GM18909 (cell line): ENCODE results near the gene TMEM154.
"Not testable (repeated sequence)": the region's sequence is repeated elsewhere in the genome, so short reads cannot be mapped to it uniquely, and the experiment has no call there.

Experiments
- ATAC-seq: cut with Tn5 transposase; IDR thresholded peaks from one replicate; pipeline ENCODE4 v1.9.1; 2021; ENCODE audit warnings: mild to moderate bottlenecking; ENCODE audit not compliant: unreplicated experiment, poor library complexity

The TMEM154 gene

DNA sequence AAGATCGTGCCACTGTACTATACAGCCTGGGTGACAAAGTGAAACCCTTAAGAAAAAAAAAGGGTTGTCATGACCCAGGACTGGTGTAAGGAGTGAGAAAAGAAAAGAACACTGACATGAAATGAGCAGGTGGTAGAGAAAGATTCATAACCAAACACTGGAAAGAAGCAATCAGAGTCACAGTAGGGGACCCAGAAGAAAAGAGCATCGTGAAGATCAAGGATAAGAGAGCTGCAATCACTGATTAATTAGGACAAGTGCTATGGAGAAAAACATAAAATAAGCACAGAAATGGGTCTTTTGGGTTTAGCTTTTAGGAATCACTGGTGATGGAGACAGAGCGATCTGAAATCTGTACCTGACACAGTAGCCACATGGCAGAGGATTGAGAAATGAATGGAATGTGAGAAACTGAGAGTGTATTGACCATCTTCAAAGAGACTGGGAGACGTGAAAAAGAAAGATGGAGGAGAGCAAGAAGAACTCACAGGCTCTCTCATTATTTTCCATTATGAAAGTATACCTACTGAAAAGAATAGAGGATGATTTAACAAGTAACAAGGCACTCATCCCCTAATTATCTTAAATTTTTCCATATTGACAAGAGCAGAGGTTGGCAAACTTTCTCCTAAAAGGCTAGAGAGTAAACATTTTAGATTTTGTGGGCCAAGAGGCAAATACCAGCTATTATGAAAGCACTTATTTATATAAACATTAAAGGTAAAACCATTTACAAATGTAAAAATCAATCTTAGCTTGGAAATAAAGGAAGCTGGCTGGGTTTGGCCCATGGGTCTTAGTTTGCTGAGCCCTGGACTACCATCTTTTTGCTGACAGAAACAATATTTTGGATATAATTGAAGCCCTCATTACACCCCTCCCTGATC is 7.3 kb downstream of the TMEM154 start:
- ATAC-seq = no peak

DNA sequence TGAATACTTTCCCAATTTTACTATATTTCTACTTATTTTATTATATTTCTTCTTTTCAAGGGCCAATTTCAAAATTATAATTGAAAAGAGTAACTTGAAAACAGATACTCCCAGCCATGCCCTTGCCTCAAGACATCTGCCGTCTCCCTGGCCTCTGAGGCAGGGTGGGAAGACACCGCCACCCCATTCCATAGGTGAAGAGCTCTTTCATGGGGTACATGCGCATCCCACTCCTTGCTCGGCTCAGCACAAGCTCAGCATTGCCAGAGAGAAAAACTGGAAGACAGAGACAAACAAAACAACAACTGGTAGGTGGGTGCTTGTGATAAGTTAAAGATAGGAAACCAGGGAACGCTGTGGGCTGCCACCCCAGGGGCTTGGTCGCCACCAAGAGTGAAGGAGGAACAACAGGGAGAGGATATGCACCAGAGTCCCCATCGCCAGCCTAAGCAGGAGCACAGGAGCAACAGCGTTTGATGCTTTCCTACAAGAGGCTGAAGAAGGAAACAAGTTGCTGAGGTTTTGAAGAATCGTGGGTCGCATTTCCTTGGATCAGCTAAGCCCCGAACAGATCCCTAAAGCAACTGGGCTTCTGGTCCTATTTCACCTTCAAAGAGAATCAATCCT is 11.3 kb downstream of the TMEM154 start:
- no peak for ATAC-seq

DNA sequence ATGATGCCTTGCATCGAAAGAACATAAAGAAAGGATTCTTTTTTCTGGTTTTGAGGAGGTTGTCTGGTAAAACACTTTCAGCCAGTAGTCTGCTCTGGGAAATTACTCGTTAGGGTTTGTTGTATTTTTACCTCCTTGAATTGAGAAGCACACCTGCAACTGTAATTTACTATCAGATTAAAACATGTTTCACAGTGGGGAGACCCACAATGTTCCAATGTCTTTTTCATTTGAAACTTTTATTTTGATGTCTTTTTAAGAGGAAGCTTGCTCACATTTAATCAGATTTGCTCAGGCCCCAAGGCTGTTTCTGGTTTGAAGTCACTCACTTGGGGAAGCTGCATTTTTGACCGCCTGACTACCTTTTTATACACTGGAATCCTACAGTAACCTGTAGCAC is 12.0 kb downstream of the TMEM154 start:
- no peak for ATAC-seq

DNA sequence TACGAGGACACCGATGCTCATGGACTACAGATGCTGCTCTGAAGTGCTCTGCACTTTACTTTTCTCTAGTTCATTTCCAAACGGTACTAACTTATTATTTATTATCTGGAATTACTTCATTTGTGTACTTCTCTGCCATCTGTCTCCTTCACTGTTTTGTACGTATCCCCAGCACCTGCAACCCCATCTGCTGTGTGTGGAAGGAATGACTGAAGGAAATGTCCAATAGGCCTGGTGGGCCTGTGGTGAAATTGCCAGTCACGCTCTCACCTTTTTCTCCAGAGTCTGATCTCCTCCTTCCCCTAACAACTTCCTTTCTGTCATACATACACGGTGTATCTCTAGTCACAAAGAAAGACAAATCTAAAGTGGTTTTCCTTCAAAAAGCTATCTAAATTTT is 12.9 kb downstream of the TMEM154 start:
- ATAC-seq = no peak

DNA sequence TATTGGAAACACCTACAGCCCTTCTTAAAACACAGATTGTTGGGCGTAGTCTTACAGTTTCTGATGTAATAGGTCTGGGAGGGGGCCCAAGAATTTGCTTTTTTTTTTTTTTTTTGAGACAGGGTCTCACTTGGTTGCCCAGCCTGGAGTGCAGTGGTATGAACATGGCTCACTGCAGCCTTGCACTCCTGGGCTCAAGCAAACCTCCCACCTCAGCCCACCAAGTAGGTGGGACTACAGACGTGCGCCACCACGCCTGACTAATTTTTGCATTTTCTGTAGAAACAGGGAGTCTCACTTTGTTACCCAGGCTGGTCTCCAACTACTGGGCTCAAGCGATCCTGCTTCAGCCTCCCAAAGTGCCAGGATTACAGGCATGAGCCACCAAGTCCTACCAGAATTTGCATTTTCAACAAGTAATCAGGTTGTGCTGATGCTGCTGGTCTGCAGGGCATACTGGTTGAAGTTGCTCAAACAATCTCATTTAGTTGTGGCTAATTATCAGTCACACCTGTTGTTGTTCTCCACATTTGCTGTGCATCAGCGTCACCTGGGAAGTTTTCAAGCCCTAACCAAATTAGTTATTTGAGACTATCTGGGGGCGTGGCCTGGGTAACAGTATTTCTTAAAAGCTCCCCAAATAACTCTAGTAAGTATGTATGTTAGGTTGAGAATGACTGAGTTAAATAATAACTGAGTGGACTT is 14.0 kb downstream of the TMEM154 start:
- peak; percentile 31 for ATAC-seq

DNA sequence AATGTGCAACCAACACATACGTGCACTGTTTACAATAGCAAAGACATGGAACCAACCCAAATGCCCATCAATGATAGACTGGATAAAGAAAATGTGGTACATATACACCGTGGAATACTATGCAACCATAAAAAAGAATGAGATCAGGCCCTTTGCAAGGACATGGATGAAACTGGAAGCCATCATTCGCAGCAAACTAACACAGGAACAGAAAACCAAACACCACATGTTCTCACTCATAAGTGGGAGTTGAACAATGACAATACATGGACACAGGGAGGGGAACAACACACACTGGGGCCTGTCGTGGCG is 15.8 kb downstream of the TMEM154 start:
- not testable (repeated sequence) for ATAC-seq

DNA sequence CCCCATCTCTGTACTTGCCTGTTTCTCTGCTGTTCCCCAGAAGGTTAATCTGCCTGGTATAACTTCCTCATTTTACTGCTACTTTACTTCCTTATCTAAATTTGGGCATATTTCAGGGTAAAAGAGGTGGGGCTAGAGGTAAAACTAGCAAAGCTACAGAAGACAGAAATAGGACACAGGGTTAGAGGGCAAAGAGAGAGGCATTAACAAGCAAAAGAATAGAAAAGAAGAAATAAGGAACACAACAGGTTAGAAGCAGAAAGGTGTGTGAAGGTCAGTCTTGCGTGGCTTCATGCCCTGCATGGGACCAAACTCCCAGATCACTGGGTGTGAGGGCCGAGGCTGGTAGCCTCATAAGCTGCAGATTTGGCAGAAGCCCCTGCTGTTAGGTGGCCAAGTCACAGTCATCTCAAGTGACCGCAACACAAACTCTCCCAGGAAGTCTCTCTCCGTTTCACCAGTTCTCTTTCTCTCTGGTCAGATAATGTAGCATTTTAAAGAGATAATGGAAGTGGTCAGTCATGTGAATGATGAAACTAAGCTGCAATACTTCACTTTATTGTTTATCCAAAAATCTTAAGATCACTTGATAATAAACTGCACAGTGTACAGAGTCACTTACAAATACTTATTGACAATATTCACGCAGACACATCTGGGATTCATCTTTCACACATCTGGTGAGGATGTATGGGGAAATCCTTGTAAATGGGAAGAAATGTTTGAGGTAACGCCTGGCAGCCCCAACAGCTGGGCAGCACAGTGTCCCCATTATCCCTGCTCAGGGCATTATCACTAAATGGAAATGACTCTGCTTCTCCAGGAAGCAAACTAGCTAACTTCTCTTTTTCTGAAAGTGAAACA is 16.4 kb downstream of the TMEM154 start:
- peak; percentile 61 for ATAC-seq

DNA sequence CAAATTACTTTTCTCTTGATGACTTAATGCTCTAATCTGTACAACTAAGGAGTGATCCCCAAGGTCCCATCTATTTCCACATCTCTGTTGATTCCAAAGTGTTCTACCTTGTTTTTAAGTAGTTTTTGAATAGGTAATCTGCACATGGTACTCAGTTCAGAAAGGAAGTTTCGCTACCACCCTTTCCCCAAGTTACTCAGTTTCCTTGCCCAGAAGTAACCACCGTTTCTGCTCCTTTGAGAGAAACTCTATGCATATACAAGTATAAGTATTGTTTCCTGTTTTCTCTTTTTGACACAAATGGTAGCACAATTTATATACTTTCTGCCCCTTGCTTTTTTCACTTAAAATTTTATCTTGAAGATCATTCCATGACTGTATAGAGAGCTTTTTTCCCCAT is 18.1 kb downstream of the TMEM154 start:
- no peak for ATAC-seq

DNA sequence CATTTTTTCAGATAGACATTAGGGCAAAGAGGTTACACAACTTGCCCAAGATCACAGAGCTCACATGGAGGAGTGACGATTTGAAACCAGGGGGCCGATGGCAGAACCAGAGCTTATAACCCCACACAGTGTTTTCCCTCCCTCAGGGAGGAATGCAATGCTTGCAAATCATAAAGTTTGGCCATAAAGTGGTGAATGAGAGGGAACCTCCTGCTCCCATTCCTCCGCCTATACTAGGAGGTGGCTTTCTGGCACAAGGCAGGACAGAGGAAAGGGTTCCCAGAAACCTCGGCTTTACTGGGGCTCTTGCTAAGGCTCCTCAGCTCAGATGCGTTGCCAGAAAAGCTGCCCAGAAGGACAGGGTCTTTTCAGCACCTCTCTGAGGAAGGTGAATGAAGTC is 19.3 kb downstream of the TMEM154 start:
- ATAC-seq = no peak

DNA sequence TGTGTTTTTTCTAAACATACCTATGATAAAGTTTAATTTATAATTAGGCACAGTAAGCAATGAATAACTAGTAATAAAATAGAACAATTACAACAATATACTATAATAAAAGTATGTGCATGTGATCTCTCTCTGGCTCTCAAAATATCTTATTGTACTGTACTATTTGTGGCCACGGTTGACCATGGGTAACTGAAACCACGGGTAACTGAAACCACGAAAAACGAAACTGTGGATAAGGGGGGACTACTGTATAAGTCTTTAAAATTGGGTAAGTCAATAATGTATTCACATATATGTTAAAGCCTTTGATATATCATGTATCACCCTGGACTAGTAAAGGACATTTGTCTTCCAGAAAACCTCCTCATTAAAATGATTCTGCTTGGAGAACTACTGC is 20.0 kb downstream of the TMEM154 start:
- no peak for ATAC-seq

DNA sequence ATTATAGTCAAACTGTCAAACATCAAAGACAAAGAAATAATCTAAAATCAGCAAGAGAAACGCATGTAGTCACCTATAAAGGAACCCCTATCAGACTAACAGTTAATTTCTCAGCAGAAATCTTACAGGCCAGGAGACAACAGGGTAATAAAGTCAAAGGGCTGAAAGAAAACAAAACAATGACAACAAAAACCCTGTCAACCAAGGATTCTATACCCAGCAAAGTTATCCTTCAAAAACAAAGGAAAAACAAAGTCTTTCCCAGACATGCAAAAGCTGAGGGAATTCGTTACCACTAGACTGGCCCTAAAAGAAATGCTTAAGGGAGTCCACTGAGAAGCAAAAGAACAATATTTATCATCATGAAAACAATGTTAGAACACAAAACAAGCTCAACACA is 22.1 kb downstream of the TMEM154 start:
- no peak for ATAC-seq

DNA sequence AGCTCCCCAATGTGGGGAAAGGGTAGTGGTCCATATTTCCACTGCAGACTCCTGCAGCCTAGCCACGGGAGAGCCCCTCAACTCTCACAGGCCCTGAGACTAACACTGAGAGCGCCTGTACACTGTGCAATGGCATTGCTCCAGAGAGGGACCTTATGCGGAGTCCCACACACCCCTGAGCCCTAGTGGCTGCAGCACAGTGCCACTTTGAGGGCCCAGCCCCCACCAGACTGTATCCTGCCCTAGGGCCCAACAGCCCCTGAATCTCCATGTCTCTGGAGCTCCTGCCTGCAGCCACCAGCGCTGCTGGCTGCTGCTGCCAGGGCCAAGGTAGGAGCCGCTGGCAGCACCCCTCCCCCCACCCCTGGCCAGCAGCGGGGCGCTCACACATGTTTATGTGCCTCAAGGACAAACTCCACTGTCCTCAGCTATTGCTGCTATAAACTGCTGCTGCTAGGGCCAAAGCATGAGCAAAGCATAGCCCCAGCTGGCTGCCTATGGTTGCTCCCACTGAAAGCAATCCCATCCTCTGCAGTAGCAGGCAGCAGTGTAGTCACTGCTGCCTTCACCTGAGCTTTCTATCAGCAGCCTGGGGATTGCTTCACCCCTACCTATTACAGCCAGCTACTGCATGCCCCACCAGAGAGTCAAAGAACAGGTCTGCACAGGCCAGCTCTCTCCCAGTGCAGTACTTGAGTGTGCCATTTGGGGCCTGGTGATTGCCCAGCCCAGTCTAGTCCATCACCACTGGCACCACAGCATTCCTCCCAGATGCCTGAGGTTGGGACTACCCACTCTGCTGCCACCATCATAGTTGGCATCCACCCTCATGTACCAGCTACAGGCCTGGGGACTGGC is 24.3 kb downstream of the TMEM154 start:
- ATAC-seq = no peak

DNA sequence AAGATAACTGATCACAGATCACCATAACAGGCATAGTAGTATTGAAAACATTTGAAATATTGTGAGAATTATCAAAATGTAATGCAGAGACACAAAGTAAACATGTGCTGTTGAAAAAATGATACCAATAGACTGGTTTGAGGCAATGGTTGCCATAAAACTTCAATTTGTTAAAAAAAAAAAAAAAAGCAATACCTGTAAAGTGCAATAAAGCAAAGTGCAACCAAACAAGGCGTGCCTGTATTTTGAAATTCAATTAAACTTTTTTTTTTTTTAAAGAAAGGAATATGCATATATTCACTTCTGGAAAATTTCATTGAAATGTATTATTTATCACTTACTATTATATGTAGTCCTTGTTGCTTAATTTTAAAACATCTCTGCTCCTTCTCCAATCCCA is 27.7 kb downstream of the TMEM154 start:
- no peak for ATAC-seq

DNA sequence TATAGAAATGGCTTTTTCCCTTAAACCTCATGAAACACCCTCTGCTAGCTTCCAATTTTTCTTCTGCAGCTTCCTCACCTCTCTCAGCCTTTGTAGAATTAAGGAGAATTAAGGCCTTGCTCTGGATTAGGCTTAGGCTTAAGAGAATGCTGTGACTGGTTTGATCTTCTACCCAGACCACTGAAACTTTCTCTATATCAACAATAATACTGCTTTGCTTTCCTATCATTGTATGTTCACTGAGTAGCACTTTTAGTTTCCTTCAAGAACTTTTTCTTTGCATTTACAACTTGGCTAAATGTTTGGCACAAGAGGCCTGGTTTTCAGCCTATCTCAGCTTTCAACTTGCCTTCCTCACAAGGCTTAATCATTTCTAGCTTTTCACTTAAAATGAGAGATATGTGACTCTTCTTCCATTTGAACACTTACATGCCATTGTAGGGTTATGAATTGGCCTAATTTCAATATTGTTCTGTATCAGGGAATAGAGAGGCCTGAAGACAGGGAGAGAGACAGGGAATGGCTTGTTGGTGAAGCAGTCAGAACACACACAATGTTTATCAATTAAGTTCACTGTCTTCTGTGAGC is 28.2 kb downstream of the TMEM154 start:
- no peak for ATAC-seq

DNA sequence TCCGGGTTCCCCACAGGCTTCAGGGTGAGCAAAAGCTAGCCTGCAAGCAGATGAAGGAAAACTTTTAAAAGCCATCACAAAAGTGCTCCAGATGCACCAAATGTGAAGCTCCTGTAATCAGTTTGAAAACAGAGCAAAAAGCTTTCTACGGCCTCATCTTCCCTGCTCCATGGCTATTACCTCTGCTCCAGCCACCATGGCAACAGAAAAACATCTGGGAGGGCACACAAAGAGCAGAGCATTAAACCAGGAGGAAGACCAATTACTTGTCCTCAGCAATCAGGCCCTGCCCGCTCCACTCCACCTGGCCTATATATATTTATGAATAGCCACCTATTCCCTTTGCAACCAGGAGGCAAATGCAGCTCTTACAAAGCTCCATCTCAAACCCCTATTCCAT is 33.6 kb downstream of the TMEM154 start:
- ATAC-seq = no peak

DNA sequence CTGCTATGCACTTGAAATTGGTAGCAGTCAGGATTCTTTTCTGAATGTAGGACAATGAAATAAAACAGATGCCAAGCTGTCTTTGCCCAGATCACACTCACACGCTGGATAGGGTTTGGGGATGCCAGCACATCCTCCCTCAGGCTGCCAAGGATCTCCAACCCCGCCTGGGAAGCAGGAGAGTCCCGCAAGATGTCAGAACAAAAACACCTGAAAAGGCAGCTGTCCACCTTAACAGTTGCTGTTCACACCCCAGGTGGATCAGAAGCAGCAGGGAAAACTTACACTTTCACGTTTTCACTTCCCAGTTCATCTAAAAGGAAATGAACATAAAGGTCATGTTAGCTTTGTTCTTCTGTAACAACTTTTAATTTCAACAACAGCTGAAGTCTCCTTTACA is 35.7 kb downstream of the TMEM154 start:
- no peak for ATAC-seq

DNA sequence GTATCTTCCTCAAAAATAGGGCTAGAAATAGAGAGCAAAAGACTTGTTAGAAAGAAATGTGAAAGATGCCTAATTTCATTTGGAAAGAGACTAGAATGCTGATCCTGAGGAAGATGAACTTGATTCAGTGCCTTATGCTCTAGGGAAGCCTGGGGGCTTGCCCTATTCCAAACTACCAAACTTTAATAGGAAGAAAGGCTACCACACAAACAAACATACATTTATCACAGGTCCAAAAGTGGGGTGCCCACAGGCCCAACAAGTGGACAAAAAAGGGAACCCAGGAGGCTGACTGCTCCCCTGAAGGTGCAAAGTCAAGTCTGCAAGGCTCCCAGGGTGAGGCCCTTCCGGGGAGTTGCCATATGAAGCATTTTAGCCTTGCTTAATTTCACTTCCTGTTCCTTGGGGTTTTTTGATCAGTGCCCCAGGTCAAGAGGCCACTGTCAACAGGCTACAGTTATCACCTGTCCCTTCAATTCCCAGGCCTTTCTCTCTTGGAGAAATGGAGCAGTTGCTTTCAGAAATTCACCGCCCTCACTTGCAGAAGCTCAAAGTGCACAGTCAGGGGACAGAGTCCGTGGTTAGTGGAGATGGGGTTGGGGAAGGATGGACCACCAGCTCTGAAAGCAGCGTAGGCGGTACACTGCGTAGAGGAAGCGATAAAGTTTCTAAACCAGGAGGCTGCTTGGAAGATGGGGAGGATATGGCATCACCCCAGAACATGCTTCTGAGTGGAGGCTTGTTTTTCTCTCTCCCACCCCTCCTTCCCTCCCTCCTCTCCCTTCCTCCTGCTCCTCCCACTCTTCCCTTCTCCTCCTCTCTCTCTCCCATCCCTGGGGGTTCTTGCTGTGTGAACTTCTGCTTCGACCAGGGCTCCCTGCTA is 36.4 kb downstream of the TMEM154 start:
- peak; percentile 90 for ATAC-seq
